GM18867 (cell line): ENCODE results near the gene MIEF1.

Source experiments
- ATAC-seq: cut with Tn5 transposase; IDR thresholded peaks from one replicate; pipeline ENCODE4 v1.9.1; 2021; ENCODE audit warnings: mild to moderate bottlenecking, moderate library complexity; ENCODE audit not compliant: unreplicated experiment

The MIEF1 gene

DNA sequence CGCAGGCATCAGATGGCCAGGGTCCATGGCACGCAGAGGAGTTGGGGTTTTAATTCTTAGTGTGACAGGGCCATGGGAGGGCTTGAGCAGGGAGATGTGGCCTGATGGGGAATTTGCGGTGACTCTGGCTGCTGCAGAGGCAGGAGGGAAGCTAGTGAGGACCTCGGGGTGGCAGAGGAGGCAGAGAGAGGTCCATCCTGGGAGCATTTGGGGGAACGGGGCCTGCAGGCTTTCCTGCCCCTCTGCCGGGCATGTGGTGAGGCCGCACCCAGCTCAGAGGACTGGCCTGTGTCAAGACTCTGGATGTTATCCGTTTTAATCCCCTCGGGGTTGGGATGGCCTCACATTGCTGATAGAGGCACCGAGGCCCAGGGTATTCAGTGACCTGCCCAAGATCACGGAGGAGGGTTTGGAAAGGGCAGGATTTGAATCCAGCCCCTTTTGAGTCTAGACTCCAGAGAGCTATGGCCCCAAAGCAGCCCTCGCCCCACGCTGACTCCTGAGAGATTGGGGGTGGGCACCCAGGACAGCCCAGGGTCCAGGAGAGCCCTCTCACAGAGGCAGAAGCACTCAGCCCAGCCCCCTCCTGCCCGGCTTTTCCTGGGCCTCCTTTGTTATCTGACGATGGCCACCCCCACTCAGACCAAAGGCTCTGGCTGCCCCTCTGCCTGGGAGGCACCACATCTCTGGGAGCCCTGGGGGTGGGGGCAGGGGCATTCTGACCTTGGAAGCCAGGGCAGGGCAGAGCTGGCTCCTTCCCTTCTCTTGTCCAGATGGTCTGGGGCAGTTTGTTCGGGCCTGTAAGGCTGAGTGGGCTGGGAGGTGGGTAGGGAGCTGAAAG lies 31.4 kb upstream of the MIEF1 start:
- no peak for ATAC-seq

DNA sequence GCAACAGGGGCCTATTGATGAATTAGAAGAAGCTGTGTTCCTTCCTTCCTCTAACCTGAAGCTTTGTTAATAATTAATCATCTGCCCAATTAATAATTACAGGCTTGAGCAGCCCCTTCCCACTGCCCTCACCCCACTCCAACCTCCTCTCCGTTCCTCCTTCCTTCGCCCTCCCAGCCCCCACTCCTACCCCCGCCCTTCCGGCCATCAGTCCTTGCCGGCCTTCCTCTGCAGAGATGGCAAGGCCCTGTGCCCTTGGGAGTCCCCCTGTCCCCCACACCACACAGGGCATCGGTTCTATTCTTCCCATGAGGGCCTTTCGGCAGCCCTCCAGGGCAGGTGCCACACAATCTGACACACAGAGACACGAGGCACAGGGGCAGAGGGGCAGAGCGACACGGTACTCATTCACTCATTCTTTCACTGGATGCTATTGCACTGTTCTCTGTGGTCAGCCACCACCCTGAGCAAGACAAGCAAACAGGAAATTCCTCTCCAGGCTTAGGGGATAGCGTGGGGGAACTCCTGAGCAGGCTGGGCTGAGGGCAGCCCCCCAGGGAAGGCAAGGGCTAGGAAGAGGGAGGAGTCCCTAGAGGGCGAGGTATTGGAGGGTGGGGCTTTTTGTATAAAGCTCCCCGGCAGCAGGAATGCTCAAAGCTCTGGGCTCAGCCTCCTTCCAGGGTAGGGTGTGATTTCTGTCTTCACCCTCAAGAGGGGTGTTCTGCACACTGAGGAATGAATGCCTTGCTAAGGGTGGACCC lies 30.5 kb upstream of the MIEF1 start:
- no peak for ATAC-seq

DNA sequence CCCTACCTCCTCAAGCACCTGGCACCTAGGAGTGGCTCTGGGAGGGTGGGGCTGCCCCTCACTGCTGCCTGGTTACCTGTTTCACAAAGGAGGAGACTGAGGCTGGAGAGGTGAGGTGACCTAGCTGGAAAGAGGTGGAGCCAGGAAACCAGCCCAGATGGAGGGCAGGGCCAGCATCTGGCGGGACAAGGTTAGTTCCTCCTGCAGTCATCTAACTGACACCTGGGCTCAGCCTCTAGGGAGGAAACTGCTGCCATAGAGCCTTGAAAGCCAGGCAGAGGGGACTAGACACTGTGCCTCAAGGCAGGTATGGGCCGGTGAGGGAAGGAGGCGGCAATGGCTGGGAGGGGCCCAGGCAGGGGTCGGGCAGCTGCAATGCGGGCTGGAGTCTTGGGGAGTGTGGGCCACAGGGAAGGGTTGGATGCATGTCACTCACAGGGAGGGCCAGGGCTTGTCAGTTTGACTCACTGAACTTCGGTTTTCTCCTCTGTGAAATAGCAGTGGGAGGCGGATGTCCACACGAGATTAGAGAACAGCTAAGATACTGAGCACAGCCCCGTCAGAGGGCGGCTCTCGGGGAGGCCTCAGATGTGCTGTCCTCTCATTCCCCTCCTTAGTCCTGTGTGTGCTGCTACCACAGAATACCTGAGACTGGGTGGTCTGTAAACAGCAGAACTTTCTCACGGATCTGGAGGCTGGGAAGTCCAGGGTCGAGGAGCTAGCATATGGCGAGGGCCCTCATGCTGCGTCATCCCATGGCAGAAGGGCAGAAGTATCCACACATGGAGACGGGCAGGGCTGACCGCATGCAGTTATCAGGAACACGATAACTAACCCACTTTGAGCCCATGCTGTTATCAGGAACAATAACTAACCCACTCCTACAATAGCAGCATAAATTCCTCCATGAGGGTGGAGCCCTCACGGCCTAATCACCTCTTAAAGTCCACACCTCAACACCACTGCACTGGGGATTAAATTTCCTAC lies 29.2 kb upstream of the MIEF1 start:
- no peak for ATAC-seq

DNA sequence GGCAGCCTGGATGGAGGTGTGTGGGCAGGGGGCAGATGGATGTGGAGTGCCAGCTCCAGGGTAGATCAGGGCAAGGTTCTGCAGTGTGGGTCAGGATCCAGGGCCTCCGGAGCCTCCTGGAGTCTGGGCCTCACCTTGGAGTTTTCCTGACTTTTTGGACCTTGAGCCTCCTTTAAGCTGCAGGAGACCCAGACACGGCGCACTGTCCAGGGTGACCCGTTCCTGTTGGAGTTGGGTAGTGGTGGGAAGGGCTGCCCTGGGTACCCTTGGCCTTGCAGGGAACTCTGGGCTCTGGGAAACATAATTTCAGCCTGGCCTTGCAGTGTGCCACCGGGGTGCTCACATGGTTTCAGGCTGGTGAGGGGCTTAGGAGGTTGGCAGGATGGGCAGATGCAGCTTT lies 28.2 kb upstream of the MIEF1 start:
- no peak for ATAC-seq

DNA sequence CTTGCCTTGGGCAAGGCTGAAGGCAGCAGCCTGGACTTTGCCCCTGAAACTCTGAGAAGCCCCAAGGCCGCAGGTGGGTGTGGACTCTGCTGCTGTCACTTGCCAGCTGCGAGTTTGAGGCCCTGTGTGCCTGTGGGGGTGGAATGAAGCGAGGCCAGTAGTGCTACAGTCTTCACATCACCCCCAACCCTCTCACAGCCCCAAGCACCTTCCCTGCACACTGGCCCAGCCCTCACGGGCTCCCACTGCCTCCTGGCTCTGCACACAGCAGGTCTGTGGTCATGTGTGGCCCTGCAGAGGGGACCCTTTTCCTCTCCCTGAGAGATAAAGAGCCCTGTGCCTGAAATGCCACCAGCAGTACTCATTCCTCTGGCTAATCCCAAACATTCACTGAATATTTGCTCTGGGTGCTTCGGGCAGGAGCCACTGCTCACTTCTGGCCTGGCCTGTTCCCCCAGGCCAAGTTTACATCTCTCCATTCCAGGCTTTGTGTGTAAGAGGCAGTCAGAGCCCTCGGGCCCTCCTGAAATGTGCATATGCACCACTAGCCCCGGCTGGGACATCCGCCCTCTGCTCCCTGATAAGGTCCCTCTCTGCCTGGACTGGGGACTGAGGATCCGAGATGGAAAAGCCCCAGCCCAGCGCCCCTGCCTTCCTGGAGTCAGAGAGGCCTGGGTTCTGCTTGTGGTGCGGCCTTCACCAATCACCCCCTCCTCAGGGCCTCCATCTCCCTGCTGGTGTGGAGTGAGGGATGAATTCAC lies 27.6 kb upstream of the MIEF1 start:
- ATAC-seq, result no peak

DNA sequence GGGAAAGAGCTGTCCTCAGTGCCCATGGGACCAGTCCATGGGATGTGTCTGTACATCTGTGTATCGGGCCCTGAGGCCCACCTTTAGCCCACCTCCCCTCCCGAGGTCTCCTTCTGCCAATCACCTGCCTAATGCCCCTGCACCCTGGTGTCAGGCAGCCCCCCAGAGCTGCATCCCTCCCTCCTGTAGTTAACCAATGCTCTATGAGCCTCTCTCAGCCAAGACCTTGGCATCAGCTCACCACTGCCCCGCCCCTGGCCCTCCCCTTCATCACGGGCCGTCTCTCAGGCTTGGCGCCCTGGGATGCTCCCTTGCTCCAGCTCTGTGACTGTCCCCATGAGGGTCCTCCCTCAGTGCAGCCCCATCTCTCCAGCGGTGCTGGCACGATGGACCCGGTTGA lies 26.8 kb upstream of the MIEF1 start:
- no peak for ATAC-seq

DNA sequence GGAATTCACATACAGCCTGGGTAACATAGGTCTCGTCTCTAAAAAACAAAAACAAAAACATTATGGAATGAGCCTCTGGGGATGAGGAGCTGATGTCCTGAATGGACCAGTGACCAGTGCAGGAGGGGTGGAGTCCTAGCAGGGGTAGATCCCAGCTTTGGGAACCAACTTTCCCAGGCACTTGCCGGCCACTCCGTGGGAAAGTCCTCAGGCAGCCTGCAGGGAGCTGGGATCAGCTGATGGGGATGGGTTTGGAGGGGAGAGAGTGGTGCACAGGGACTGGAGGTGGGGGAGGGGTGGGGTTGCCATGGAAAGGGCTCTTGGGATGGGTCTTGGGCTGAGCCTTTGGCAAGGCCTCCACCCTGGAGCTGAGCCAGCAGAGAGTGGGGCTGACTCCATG lies 26.2 kb upstream of the MIEF1 start:
- no peak for ATAC-seq

DNA sequence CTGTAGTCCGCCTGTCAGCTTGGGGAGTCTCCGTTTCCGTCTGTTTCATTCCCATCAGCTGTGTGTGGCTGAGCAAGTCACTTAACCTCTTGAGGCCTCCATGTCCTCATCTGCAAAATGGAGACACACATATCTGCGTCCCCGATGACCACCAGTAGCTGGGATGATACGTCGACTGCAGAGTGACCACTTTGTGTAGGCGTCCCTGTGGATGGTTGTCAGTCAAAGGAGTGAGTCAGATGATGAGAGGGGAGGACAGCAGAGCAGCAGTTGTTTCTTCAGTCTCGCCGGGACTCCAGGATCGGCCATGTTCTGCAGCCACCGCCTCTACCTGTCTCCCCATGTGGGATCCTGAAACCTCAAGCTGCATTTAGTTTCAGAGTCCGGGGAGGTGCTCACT lies 25.4 kb upstream of the MIEF1 start:
- no peak for ATAC-seq

DNA sequence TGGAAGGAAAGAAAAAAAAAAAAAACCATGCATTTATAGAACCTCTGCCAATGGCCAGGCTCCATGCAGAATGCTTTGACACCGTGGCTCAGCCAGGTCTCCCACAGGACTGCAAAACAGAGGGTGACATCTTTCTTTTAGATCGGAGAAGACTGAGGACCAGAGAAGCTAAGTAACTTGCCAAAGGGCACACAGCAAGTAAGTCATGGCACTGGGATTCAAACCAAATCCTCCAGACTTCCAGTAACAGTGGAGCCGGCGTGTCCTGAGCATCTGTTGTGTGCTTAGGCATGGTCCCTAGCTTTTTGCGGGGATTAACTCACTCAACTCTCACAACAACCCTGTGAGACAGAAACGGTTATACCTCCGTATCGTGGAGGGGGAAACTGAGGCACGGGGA lies 24.5 kb upstream of the MIEF1 start:
- no peak for ATAC-seq

DNA sequence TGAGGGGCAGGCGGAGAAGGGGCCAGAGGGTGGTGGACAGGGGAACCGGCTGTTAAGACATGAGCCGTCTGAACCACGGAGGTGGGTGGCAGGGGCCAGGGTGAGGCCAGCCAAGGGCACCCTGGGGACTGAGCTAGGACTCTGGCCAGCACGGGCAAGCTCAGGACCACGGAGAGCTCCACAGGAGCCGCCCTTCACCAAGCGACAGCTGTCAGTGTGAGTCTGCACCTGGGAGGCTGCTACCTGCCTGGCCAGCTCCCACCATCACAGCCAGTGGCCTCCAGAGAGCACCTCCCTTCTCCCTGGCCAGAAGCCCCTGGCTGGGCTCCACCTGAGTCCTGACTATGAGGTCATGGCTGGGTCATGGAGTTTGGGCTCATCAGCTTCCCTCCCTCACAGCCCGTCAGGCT lies 23.6 kb upstream of the MIEF1 start:
- no peak for ATAC-seq

DNA sequence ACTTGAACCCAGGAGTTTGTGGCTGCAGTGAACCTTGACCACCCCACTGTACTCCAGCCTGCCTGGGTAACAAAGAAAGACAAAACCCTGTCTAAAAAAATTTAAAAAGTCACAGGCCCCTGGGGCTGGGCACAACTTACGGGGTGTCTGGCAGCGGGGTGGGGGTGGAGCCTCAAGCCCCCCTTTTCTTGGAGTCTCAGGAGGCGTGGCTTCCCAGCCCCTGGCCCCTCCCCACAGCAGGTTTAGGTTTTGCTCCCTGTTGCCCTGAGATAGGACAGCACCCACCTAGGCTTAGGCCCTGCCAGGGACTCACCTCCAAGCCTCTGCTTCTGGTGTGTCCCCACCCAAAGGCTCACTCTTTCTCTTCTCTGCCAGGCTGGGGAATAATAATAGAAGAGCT lies 22.8 kb upstream of the MIEF1 start:
- no peak for ATAC-seq

DNA sequence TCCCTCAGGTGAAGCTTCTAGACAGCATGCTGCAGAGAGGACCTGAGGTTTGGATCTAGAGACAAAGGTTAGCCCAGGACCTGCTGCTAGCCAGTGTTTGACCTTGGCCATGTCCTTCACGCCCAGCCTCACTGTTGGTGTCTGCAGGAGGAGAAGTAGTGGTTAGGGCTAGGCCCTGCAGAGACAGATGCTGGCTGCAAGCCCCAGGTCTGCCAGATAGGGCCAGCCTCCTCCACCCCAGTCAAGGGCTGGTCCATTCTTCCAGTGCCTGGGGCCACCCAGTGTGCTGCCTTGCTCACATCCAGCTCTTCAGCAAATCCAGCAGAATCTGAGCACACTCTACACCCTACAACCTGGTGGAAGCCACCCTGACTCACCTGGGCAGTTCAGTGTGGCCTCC lies 21.5 kb upstream of the MIEF1 start:
- no peak for ATAC-seq

DNA sequence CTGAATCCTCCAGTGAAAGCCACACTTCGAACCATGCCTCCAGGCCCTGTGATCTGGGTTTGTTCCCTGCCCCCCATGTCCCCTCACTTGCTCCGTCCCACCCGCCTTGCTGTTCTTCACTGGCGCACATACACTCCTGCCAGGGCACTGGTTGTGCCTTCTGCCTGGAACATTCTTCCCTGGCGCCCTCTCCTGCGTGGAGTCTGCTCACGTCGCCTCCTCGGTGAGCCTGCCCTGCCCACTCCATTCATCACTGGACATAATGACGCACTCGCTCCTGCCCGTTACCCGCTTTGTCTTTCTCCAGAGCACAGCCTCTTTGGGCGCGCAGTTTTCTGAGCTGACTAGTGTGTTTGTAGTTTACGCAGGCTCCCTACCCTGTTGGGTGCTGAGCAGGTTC lies 21.0 kb upstream of the MIEF1 start:
- no peak for ATAC-seq

DNA sequence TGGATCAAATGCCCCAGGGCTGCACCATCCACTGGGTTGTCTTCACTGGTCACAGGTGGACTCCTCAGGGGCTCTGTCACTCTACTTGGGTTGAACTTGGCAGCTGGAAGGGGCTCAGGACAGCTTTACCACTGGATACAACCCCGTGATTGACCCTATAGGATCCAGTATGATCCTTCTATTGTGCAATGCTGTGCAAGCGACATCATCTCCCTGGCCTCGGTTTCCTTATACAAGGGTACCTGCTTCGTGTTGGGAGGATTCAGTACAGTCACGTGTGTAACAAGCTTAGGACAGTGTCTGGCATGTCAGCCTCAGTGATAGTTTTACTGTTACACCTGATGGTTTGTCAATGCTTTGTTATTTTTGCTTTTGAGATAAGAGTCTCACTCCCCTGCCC lies 20.5 kb upstream of the MIEF1 start:
- no peak for ATAC-seq

DNA sequence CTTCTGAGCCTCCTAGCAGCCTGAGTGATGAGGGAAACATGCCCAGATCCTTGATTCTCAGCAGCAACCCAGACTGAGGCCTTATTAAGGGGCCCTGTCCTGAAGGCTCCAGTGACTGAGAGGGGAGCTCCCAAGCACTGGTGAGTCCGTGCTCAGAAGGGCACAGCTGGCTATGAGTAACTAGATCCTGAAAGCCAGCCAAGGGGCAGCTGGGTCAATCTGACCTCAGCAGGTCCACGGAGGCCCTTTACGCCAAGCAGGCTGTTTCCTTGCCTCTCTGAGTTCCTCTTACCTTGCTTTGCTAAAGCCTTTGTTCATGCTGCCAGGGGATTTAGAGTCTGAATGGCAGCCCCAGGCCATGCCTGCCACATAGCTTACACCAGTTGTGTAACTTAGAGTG lies 19.3 kb upstream of the MIEF1 start:
- no peak for ATAC-seq

DNA sequence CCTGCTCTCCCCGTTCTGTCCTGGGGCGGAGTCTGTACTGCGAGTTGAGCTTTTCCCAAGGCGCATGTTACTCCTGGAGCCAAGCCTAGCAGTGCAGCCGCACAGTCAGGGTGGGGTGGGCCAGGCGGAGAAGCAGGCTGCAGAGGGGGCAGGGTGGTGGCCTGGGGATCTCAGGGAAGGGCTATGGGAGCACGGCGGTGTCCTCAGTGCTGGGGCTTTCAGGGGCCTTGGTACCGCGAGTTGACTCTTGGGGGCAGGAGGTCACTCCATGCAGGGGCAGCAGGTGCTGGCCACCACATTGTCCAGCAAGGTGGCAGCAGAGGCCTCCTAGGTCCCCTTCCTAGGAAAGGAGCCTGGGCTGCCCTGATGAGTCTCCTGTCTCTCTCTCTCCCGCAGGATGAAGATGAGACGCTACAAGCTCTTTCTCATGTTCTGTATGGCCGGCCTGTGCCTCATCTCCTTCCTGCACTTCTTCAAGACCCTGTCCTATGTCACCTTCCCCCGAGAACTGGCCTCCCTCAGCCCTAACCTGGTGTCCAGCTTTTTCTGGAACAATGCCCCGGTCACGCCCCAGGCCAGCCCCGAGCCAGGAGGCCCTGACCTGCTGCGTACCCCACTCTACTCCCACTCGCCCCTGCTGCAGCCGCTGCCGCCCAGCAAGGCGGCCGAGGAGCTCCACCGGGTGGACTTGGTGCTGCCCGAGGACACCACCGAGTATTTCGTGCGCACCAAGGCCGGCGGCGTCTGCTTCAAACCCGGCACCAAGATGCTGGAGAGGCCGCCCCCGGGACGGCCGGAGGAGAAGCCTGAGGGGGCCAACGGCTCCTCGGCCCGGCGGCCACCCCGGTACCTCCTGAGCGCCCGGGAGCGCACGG lies 14.9 kb upstream of the MIEF1 start:
- ATAC-seq, result no peak

DNA sequence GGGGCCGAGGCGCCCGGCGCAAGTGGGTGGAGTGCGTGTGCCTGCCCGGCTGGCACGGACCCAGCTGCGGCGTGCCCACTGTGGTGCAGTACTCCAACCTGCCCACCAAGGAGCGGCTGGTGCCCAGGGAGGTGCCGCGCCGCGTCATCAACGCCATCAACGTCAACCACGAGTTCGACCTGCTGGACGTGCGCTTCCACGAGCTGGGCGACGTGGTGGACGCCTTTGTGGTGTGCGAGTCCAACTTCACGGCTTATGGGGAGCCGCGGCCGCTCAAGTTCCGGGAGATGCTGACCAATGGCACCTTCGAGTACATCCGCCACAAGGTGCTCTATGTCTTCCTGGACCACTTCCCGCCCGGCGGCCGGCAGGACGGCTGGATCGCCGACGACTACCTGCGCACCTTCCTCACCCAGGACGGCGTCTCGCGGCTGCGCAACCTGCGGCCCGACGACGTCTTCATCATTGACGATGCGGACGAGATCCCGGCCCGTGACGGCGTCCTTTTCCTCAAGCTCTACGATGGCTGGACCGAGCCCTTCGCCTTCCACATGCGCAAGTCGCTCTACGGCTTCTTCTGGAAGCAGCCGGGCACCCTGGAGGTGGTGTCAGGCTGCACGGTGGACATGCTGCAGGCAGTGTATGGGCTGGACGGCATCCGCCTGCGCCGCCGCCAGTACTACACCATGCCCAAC lies 14.1 kb upstream of the MIEF1 start:
- ATAC-seq, result no peak

DNA sequence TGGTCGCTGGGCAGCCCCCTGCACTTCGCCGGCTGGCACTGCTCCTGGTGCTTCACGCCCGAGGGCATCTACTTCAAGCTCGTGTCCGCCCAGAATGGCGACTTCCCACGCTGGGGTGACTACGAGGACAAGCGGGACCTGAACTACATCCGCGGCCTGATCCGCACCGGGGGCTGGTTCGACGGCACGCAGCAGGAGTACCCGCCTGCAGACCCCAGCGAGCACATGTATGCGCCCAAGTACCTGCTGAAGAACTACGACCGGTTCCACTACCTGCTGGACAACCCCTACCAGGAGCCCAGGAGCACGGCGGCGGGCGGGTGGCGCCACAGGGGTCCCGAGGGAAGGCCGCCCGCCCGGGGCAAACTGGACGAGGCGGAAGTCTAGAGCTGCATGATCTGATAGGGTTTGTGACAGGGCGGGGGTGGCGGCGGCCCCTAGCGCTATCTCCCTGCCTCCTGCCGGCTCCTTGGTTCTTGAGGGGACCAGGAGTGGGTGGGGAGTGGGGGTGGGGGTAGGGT lies 13.5 kb upstream of the MIEF1 start:
- ATAC-seq, result no peak
